Gastrocnemius medialis (tissue), 4 donors: Measurements from ENCODE around the gene OR1Q1.

ENCODE experiments used
- CTCF ChIP-seq, 5 experiments: fragments of 450-650 bp in 3 of 5; fragments of 200-600 bp in 2 of 5; sonication (generic) in 2 of 5; IDR thresholded peaks in 4 of 5; conservative IDR thresholded peaks in 1 of 5; 1 replicate in 4 of 5; 2 replicates in 1 of 5; pipeline ENCODE4 v1.5.1; 2016 to 2019; ENCODE audit warnings: antibody characterized with exemption in 5 of 5, mild to moderate bottlenecking in 3 of 5, moderate library complexity in 3 of 5
- POLR2A ChIP-seq, 2 donors: fragments of 450-650 bp; IDR thresholded peaks; one replicate each; pipeline ENCODE4 v1.6.1; 2017; ENCODE audit warnings: antibody characterized with exemption in 2 of 2, mild to moderate bottlenecking in 2 of 2, moderate library complexity in 2 of 2

GRCh38 chr9:122657527-122657926, 43.0 kb downstream of the OR1Q1 start, which contains the start of gene OR1B1:
- TF ChIP-seq POLR2A (IDR thresholded peaks at IDR 0.05) (no peak), CTCF (IDR thresholded peaks at IDR 0.05 in 4 of 5, conservative IDR thresholded peaks at IDR 0.05 in 1 of 5) (no peak)
